Measurements from ENCODE around the gene TRIM63.

GRCh38 chr1:26050248-26050640 lies 17.2 kb downstream of the TRIM63 start:
- TF ChIP-seq CTCF (conservative IDR thresholded peaks at IDR 0.05; ENCODE audit: low read depth, low read length) (no peak), EZH2phosphoT487 (IDR thresholded peaks at IDR 0.05; ENCODE audit: borderline replicate concordance, low read length) (no peak), EZH2 (IDR thresholded peaks at IDR 0.05; ENCODE audit: low read length, unreplicated experiment) (no peak)

All from PC-3 (cell line).